ENCODE results near the gene NUDT22.

NUDT22 gene

GRCh38 chr11:64225608-64226506 is at the start of gene NUDT22, which contains the start of gene TRPT1:
NUDT22 (plus strand) TSS chr11:64226274; CDS start chr11:64226653, 379 bp downstream.
TRPT1 (minus strand) TSS chr11:64226186; CDS start chr11:64225860, 326 bp downstream.
- peak; percentile 76 for DNase-seq

GRCh38 chr11:64176751-64177150 is 49.3 kb upstream of the NUDT22 start:
- no peak for DNase-seq

GRCh38 chr11:64178203-64178602 is 47.9 kb upstream of the NUDT22 start:
- DNase-seq = no peak

- no peak for DNase-seq
These were observed 47.0 kb upstream of the NUDT22 start for GRCh38 chr11:64178951-64179639.

- no peak for DNase-seq
These were observed 45.2 kb upstream of the NUDT22 start for GRCh38 chr11:64180891-64181290.

GRCh38 chr11:64181506-64182411 is 44.3 kb upstream of the NUDT22 start:
- DNase-seq = peak; percentile 72

- no peak for DNase-seq
These were observed 42.2 kb upstream of the NUDT22 start for GRCh38 chr11:64183890-64184289.

- no peak for DNase-seq
These were observed 40.8 kb upstream of the NUDT22 start for GRCh38 chr11:64185175-64185692.

GRCh38 chr11:64185693-64186491 is 40.2 kb upstream of the NUDT22 start, which contains the start of gene STIP1:
STIP1 (plus strand) TSS chr11:64186171; CDS start chr11:64186262, 91 bp downstream.
- DNase-seq = peak; percentile 99

GRCh38 chr11:64186492-64187165 is 39.4 kb upstream of the NUDT22 start:
- no peak for DNase-seq

- no peak for DNase-seq
These were observed 33.6 kb upstream of the NUDT22 start for GRCh38 chr11:64192434-64192833.

- DNase-seq = no peak
These were observed 29.4 kb upstream of the NUDT22 start for GRCh38 chr11:64196626-64197025.

GRCh38 chr11:64198511-64198910 is 27.6 kb upstream of the NUDT22 start:
- DNase-seq = no peak

GRCh38 chr11:64201543-64201942 is 24.5 kb upstream of the NUDT22 start:
- no peak for DNase-seq

- no peak for DNase-seq
These were observed 23.1 kb upstream of the NUDT22 start for GRCh38 chr11:64202992-64203391.

GRCh38 chr11:64203421-64204079 is 22.5 kb upstream of the NUDT22 start:
- no peak for DNase-seq

- DNase-seq = no peak
These were observed 22.0 kb upstream of the NUDT22 start for GRCh38 chr11:64204080-64204440.

GRCh38 chr11:64204464-64204989 is 21.5 kb upstream of the NUDT22 start:
- DNase-seq = peak; percentile 82

GRCh38 chr11:64206457-64207255 is 19.4 kb upstream of the NUDT22 start, which contains the start of gene FERMT3:
FERMT3 (plus strand) TSS chr11:64206721; CDS start chr11:64207365, 644 bp downstream.
- no peak for DNase-seq

Measured in T1000 (cell line).